ENCODE results near the gene ASPG.

The ASPG gene

GRCh38 chr14:104076743-104077142 lies 8.8 kb upstream of the ASPG start:
- no peak for DNase-seq

- DNase-seq: peak; percentile 91
These were observed 7.5 kb upstream of the ASPG start for GRCh38 chr14:104078031-104078455.

GRCh38 chr14:104080376-104081260 lies 4.9 kb upstream of the ASPG start:
- DNase-seq: no peak

GRCh38 chr14:104081261-104081835 lies 4.2 kb upstream of the ASPG start:
- DNase-seq: no peak

- DNase-seq: no peak
These were observed 3.5 kb upstream of the ASPG start for GRCh38 chr14:104081951-104082464.

DNA sequence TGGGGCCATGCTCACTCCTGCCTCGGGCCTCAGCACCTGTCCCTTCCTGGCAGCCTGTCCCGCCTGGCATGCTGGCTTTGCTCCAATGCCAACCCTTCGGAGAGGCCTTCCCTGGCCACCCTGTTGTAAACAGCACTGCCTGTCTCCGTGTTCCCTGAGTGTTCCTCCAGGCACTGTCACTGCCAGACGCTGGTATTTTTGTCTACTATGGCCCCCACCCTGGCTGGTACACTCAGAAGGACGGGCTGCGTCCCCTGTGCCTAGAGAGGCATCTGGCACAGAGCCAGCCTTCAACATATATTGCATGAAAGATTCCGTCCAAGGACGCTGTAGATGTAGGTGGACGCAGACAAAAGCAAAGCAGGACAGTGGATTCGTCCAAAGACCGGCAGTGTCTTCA lies 2.7 kb upstream of the ASPG start:
- no peak for DNase-seq

- DNase-seq: no peak
These were observed 1.1 kb upstream of the ASPG start for GRCh38 chr14:104084251-104085002.

- no peak for DNase-seq
These were observed 345 bp downstream of the ASPG start for GRCh38 chr14:104085889-104086201.

GRCh38 chr14:104086210-104086660 lies 735 bp downstream of the ASPG start:
- DNase-seq: no peak

GRCh38 chr14:104086661-104087461 lies 1.4 kb downstream of the ASPG start:
- no peak for DNase-seq

- DNase-seq: no peak
These were observed 2.0 kb downstream of the ASPG start for GRCh38 chr14:104087505-104087904.

DNA sequence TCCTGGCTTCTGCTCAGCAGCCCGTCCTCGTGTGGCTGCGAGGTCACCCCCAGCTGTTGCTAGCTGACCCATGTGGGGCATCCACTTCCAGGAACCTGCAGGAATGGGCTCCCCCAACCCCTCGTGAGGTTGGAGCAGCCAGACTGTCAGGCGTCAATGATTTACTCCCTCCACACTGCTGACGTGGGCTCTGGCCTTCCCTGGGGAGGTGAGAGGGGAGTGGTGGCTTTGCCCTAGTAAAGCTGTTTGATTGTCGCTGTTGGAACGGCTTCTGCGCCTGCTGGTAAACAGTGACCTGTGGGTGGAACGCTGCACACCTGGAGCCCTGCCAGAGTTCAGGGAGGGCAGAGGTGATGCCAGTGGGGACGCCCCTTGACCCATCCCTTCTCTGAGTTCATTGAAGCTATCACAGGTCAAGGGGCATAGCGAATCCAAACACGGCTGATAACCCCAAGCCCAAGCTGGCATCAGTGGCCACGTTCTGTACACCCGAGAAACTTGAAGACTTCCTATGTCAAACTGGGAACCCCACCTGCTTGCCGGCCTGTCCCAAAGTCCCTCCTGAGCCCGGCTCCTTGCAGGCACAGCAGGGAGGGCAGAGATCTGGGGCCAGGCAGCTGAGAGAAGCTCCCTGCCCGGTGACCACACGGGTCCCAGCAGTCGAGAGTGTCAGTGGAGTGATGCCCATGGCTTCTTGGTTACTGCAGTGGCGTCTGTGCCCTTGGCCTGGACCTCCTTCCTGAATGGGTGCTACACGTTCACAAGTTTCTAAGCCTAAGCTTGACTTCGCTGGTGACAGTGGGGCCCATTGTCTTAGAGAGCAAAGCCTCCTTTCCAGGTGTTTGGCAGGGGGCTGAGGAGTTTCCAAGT lies 2.7 kb downstream of the ASPG start:
- no peak for DNase-seq

DNA sequence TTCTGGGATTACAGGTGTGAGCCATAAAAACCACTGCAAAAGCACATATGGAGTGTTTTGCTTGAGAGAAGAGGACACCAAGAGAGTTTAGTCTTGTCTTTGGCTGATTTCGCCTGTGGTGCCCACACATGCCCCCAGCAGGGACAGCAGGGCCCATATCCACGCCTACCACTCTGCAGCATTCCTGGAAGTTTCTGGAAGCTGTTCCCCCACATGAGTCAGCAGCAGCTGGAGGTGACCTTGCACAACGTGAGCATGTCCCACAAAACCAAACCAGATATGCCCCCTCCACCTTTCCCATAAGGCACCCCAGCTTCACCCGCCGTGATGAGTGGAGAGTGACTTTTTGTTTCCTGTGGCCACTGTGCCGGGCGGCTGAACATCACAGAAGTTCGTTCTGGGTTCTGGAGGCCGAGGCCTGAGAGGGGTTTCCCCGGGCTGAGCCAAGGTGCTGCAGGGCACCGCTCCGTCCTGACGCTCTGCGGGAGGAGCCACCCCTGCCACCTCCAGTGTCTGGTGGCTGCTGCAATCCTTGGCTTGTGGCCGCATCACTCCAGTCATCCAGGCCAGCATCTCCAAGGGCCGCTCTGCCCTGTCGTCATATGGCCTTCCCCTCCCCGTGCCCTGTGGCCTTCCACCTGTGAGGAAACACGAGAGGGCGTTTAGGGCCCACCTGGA lies 4.7 kb downstream of the ASPG start:
- no peak for DNase-seq

- no peak for DNase-seq
These were observed 5.8 kb downstream of the ASPG start for GRCh38 chr14:104091061-104091926.

DNA sequence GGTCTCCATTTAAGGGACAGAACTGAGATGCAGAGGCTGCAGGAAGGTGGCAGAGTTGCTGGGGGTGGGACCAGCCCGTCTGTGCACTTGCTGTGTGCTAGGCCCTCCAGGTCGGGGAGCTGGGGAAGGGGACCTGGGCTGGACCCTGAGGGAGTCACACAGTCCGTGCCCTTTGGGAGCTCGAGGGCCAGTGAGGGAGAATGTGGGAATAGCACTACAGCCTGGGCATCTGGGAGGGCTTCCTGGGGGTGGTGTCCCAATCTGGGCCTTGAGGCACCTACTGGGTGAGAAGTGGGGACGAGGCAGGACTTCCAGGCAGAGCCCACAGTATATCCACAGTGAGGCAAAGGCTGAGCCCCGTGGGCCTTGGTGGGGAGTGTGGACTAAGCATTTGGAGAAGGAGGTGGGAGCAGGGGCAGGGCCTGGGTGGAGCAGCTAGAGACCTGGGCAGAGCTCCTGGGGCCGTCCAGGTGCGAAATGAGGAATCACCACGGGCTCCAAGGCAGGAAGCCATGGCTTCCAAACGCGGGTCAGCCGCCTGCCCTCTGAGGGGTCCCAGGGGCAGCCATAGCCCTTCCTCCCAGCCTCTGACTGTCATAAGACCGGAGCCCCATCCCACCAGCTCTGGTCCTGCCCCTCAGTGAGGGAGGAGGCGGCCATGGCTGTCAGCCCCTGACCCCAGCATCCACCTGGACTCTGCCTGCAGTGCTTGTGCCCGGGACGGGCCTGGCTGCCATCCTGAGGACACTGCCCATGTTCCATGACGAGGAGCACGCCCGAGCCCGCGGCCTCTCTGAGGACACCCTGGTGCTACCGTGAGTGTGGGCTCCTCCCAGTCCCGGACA lies 6.6 kb downstream of the ASPG start:
- no peak for DNase-seq

DNA sequence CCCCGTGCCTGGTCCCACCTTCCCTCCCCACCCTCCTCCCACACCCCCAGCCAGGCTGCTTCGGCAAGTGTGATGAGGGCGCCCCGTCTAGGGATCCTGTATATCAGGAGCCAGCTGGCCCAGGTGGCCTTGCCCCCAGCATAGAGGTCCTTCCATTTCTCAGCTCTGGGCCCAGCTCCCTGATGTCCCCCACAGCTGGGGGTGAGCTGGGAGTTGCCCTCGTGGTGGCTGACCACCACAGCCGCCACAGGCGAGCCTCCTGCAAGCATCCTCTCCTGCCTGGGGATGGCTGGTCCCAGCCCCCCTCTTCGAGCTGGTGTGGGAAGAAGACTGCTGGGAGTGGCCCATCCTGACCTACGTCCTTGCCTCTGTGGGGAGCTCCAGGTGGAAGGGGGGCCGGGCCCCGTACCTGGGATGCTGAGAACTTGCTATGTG lies 7.4 kb downstream of the ASPG start:
- no peak for DNase-seq

GRCh38 chr14:104093366-104094055 lies 8.0 kb downstream of the ASPG start:
- no peak for DNase-seq

- DNase-seq: no peak
These were observed 8.7 kb downstream of the ASPG start for GRCh38 chr14:104094056-104094708.

Measured in activated CD4-positive, alpha-beta T cell treated with anti-CD3 and anti-CD28 coated beads for 48 hours (primary cell).